Adrenal gland (tissue), 12 donors: ENCODE measurements around the gene TACC2. TPM values are rescaled to one million over a fixed set of nuclear protein-coding genes. Genes with fewer than 3 reads are reported as not detected.

Experiments
- DNase-seq, 7 donors: peaks; one replicate each; pipeline ENCODE4 v3.0.0-alpha.2; 2019 to 2020
- H3K27ac ChIP-seq, 5 donors: fragments of 200-600 bp; sonication (generic) in 4 of 5; 1 replicate in 3 of 5; 2 replicates in 2 of 5; pipeline versions ENCODE4 v1.5.1 to v1.8.0; 2016 to 2020; ENCODE audit warnings: mild to moderate bottlenecking in 1 of 5
- H3K27me3 ChIP-seq: fragments of 200-600 bp; 2 replicates; pipeline ENCODE4 v1.8.0; 2021
- H3K36me3 ChIP-seq, 2 donors: fragments of 200-600 bp; replicated peaks in 1 of 2; 1 replicate in 1 of 2; 2 replicates in 1 of 2; pipeline versions ENCODE4 v1.5.1 to v1.8.0; 2018 to 2022
- H3K4me1 ChIP-seq, 2 donors: fragments of 200-600 bp; replicated peaks in 1 of 2; 1 replicate in 1 of 2; 2 replicates in 1 of 2; pipeline versions ENCODE4 v1.5.1 to v1.8.0; 2018 to 2021
- H3K4me3 ChIP-seq, 4 donors: fragments of 200-600 bp; sonication (generic) in 3 of 4; one replicate each; pipeline ENCODE4 v1.5.1; 2016 to 2018
- H3K9me3 ChIP-seq, 3 donors: fragments of 200-600 bp; sonication (generic) in 1 of 3; replicated peaks in 1 of 3; 1 replicate in 2 of 3; 2 replicates in 1 of 3; pipeline versions ENCODE4 v1.5.1 to v1.8.0; 2016 to 2021
- POLR2A ChIP-seq, 2 donors: fragments of 450-650 bp; IDR thresholded peaks; one replicate each; pipeline ENCODE4 v1.6.1; 2017; ENCODE audit warnings: antibody characterized with exemption in 2 of 2, mild to moderate bottlenecking in 2 of 2, moderate library complexity in 1 of 2
- WGBS, 4 donors: extraction: QIAGEN DNeasy Blood & Tissue Kit in 2 of 4; methylation state at CpG; one replicate each; pipeline versions ENCODE4 v1.1.5 to v1.1.7; 2013 to 2017; 5-methylcytosine and 5-hydroxymethylcytosine counted together
- intact Hi-C, 2 donors: fragments of 100-400 bp; cut with DNase I; formaldehyde crosslinking; loops; one replicate each; pipeline versions ENCODE4 v1.14.1 to v1.15.0; 2022 to 2023
- polyA plus RNA-seq, 3 donors: library from polyadenylated mRNA; stranded (reverse); fragments of 200-250 nt in 2 of 3; fragments of 350-450 nt in 1 of 3; fragmentation: Illumina TruSeq in 1 of 3; extraction: RNeasy Lipid Tissue Mini Kit (QIAGEN cat#74804) in 1 of 3; gene quantifications; one replicate each; pipeline ENCODE4 v1.2.3, GENCODE V29; 2013 to 2014
- total RNA-seq, 9 donors: library from RNA; depleted of rRNA in 4 of 9; stranded (reverse); fragments of >200 nt in 4 of 9; fragments of 120-200 nt in 1 of 9; fragmentation: NEBNext Ultra II Directional in 1 of 9; extraction: Animal tissue kit (Norgen Biotek cat#: 25700) in 1 of 9; gene quantifications; one replicate each; pipeline versions ENCODE4 v1.1.0 to v1.2.4, GENCODE V29; 2013 to 2023
- TF ChIP-seq, protein P1 (sequence below), 6 experiments: fragments of 450-650 bp in 4 of 6; fragments of 200-600 bp in 2 of 6; sonication (generic) in 1 of 6; IDR thresholded peaks; 1 replicate in 5 of 6; 2 replicates in 1 of 6; pipeline versions ENCODE4 v1.5.1 to v1.8.0; 2016 to 2021; ENCODE audit warnings: antibody characterized with exemption in 6 of 6, mild to moderate bottlenecking in 2 of 6, moderate library complexity in 1 of 6
- donor health status: healthy with polysubstance abuse.
- donor health status: Bipolar disorder and iron deficiency.
- donor health status: DM: yes; HTN: yes; CAD: no.
- donor health status: DM: no; HTN: no; CAD: no.
- donor health status: DM: no; HTN: no; CAD: no.
- donor health status: DM: yes; HTN: yes; CAD: no.

The TACC2 gene
- total and polyA plus RNA-seq, 12 donors, result 11.3 to 45.7 (median 26.3) TPM

DNA sequence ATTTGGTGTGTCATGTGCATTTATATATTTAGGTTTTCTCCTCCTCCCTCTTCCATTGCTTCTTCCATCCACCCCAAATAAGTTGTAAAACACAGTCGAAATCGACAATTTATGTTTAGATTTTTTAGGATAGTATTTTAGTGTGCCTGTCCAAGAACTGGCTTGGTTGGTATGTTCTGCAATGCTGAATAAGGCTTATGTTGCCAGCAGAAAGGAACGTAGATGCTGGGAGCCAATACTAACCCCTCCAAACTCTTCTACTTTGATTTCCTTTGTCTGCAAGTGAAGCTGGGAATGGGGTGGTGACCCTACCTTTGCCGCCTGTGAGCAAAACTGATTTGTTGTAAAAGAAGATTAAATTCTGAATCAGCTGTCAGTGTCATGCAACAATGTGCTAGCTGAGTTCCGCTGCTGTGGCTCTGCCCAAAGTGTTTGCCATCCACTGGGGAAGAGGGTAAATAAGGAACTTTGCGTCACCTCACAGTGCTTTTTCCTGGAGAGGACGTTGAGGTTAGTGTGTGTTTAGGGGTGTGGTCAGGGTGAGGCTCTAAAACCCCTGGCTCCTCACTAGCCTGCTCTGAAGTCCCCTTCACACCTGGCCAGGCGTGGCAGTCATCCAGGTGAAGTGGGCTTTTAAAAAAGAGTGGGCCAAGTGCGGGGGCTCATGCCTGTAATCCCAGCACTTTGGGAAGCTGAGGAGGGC, 44.4 kb downstream of the TACC2 start:
- Histone ChIP-seq H3K4me3 (no peak overlapping the region), H3K27me3 (peaks cover 11% of the 10 kb centered on the region), H3K36me3 (no peaks in the 10 kb centered on the region), H3K9me3 (no peaks in the 10 kb centered on the region), H3K27ac (no peak overlapping the region), H3K4me1 (no peaks in the 10 kb centered on the region)
- no peak for DNase-seq
- 61 to 77% (median 70%) methylated on average over 8 to 9 of the region's 9 CpGs for WGBS, 4 donors
- TF ChIP-seq, protein P1, sequence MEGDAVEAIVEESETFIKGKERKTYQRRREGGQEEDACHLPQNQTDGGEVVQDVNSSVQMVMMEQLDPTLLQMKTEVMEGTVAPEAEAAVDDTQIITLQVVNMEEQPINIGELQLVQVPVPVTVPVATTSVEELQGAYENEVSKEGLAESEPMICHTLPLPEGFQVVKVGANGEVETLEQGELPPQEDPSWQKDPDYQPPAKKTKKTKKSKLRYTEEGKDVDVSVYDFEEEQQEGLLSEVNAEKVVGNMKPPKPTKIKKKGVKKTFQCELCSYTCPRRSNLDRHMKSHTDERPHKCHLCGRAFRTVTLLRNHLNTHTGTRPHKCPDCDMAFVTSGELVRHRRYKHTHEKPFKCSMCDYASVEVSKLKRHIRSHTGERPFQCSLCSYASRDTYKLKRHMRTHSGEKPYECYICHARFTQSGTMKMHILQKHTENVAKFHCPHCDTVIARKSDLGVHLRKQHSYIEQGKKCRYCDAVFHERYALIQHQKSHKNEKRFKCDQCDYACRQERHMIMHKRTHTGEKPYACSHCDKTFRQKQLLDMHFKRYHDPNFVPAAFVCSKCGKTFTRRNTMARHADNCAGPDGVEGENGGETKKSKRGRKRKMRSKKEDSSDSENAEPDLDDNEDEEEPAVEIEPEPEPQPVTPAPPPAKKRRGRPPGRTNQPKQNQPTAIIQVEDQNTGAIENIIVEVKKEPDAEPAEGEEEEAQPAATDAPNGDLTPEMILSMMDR (IDR thresholded peaks at IDR 0.05), result no peak
- TF ChIP-seq POLR2A (IDR thresholded peaks at IDR 0.05), result no peak
- intact Hi-C loops, result no loop called here

DNA sequence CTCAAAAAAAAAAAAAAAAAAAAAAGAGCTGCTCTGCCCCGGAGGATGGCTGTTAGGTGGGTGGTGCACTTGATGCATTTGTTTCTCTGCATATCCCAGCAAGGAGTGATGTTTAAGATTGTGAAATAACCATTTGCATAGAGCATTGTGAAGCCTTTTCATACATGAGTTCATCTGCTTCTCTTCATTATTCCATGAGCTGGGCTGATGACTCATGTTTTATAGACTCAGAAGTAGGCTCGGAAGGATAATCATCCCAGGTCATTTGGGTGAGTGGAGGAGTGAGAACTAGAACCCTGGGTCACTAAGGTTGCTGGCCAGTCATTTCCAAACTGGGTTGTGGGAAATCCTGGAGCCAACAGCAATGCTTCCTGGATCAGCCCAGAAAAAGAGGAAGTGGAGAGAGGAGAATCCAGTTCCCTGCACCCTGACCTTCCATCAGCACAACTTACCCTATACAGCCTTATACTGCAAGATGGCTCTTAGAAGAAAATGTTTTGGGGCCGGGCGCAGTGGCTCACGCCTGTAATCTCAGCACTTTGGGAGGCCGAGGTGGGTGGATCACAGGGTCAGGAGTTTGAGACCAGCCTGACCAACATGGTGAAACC, 45.3 kb downstream of the TACC2 start:
- WGBS, 4 donors, result 67 to 75% (median 70%) methylated on average over 6 of the region's 6 CpGs
- Histone ChIP-seq H3K4me3 (no peak overlapping the region), H3K4me1 (no peaks in the 10 kb centered on the region), H3K36me3 (no peaks in the 10 kb centered on the region), H3K27ac (no peak overlapping the region), H3K9me3 (no peaks in the 10 kb centered on the region), H3K27me3 (peaks cover 11% of the 10 kb centered on the region)
- intact Hi-C loops, result no loop called here
- no peak for TF ChIP-seq POLR2A (IDR thresholded peaks at IDR 0.05)
- TF ChIP-seq, protein P1 (IDR thresholded peaks at IDR 0.05), result no peak
- DNase-seq, result no peak

DNA sequence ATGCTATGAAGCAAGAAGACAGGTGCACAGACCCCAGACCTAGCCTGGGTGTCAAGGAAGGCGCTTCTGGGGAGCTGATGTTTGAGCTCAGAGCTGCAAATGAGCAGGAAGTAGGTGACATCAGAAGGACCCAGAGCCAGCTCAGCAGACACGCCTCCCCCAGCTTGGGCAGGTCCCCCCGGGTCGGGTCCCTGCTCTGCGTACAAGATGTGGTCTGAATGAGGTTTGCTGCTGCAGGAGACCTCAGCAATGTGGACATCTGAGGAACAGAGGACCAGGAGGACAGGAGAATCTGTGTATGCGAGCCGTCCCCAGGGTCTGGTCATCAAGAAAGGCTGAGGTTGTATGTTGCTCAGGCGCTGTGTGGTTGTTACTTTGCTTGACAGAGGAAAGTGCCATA, 51.8 kb downstream of the TACC2 start:
- intact Hi-C loops, result no loop called here

DNA sequence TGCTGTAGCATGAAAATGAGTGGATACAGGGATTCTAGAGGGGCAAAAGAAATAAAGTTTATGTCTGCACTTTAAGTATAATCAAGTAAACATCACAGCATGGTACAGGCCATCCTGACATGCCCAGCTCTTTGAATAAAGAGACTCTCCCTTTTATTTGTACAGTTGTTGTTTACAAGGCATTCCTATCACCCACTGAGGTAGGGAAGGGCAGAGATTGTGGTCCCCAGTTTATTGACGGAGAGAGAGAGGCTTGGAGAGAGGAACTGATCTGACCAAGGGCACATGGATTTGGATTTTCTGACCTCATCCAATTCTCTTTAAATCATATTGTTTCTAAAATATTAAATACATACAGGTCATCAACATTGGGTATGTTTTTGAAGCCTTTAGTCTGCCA, 53.9 kb downstream of the TACC2 start:
- intact Hi-C loops, result no loop called here
- TF ChIP-seq, protein P1 (IDR thresholded peaks at IDR 0.05), result no peak
- no peak for TF ChIP-seq POLR2A (IDR thresholded peaks at IDR 0.05)
- WGBS, 4 donors, result 92 to 100% (median 96%) methylated on average over 1 of the region's 1 CpG
- Histone ChIP-seq H3K27me3 (no peaks in the 10 kb centered on the region), H3K4me1 (no peaks in the 10 kb centered on the region), H3K4me3 (no peak overlapping the region), H3K9me3 (no peaks in the 10 kb centered on the region), H3K36me3 (no peaks in the 10 kb centered on the region), H3K27ac (no peak overlapping the region)
- DNase-seq, result no peak

More for the DNA sequence above, 51.8 kb downstream of the TACC2 start:
- H3K27ac ChIP-seq, result no peak overlapping the region
- TF ChIP-seq POLR2A (IDR thresholded peaks at IDR 0.05), result no peak
- TF ChIP-seq, protein P1 (IDR thresholded peaks at IDR 0.05), result no peak
- H3K4me1 ChIP-seq, result no peaks in the 10 kb centered on the region
- no peaks in the 10 kb centered on the region for H3K9me3 ChIP-seq
- DNase-seq, result no peak
- no peaks in the 10 kb centered on the region for H3K36me3 ChIP-seq
- WGBS, 4 donors, result 77 to 83% (median 79%) methylated on average over 6 to 8 of the region's 8 CpGs
- H3K27me3 ChIP-seq, result peaks cover 5% of the 10 kb centered on the region
- H3K4me3 ChIP-seq, result no peak overlapping the region
